Amniotic epithelial cell (primary cell): ENCODE data around the gene TSSK6.
A peak's percentile ranks its signal among the peaks of the same experiment; 100 is the strongest.

Experiments
- DNase-seq: peaks from one replicate; pipeline ENCODE4 v3.0.0-alpha.2; 2010; ENCODE audit warnings: low read depth

The TSSK6 gene

GRCh38 chr19:19544954-19545591 lies 29.7 kb upstream of the TSSK6 start:
- no peak for DNase-seq

DNA sequence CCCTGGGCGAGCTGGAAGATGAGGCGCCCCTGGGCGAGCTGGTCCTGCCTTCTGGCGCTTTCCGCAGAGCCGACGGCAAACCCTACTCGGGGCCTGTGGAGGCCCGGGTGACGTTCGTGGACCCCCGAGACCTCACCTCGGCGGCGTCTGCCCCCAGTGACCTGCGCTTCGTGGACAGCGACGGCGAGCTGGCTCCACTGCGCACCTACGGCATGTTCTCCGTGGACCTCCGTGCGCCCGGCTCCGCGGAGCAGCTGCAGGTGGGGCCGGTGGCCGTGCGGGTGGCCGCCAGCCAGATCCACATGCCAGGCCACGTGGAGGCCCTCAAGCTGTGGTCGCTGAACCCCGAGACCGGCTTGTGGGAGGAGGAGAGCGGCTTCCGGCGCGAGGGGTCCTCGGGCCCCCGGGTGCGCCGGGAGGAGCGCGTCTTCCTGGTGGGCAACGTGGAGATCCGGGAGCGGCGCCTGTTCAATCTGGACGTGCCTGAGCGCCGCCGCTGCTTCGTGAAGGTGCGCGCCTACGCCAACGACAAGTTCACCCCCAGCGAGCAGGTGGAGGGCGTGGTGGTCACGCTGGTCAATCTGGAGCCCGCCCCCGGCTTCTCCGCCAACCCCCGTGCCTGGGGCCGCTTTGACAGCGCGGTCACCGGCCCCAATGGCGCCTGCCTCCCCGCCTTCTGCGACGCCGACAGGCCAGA lies 29.1 kb upstream of the TSSK6 start:
- DNase-seq, result no peak

GRCh38 chr19:19543640-19544039 lies 28.3 kb upstream of the TSSK6 start:
- DNase-seq, result no peak

- DNase-seq, result no peak
Measured at GRCh38 chr19:19543101-19543500, 27.8 kb upstream of the TSSK6 start.

- DNase-seq, result no peak
Measured at GRCh38 chr19:19542507-19542906, 27.2 kb upstream of the TSSK6 start.

DNA sequence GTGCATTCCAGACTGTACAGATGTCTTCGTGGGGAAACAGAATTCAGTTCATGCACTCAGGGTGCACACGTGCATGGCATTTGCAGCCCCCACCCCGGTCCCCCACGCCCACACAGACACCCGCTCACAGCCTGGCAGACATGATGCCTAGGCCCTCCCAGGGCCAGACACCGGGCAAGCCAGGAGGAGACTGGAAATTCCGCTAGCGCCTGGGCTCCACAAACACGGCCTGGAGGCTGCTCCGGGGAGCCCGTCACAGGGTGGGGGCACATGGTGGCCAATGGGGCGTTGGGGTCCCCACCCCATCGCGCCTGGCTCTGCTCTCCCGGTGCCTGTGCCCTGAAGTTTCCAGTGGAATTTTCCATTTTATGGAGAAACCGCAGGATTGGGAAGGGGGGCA lies 26.3 kb upstream of the TSSK6 start:
- DNase-seq, result no peak

DNA sequence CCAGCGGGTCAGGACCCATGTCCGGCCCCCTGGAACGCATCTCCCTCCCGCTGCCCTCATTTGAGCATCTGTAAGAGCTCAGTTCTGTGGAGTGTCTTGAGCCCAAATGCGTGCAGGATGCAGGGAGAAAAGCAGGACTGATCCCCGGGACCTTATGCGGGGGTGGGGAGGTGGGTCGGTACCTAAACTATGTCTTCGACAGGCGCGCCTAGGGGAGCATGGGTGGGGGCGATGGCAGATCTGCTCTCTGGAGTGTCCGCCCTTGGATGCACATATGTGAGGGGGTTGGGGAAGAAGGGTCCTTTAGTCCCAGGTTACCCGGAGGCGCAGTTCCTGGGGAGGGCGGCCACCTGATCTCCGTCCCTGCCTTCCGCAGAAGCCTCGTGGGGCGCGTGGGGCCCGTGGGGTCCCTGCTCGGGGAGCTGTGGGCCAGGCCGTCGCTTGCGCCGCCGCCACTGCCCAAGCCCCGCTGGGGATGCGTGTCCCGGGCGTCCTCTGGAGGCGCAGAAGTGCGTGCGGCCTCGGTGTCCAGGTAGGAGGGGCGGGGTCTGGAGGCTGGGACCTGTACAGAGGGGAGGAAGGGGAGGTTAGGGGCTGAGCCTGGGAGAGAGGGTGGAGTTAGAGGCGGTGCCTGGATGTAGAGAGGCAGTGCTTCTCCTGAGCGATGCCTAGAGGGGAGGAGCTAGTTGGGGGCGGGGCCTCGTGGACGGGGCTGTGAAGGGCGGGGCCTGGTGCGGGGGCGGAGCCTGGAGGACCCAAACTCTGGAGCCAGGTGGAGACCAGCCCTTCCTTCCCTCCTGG lies 25.6 kb upstream of the TSSK6 start:
- DNase-seq, result no peak

- DNase-seq, result peak; percentile 49
Measured at GRCh38 chr19:19540064-19540714, 24.8 kb upstream of the TSSK6 start.

DNA sequence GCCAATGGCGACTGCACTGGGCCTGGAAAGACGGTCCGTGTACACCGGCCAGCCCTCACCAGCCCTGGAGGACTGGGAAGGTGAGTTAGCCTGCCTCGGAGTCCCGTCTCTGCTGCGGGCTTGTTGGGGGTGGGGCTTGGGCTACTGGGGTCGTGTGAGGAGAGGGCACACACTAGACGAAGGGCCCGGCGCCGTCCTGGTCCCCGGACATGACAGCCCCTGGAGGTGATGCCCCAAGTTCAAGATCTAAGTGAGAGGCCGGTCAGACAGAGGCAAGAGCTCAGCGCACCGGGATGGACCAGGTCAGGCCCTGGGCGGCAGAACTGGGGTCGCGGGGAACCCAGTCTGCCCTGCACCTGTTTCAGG lies 24.3 kb upstream of the TSSK6 start:
- DNase-seq, result no peak

DNA sequence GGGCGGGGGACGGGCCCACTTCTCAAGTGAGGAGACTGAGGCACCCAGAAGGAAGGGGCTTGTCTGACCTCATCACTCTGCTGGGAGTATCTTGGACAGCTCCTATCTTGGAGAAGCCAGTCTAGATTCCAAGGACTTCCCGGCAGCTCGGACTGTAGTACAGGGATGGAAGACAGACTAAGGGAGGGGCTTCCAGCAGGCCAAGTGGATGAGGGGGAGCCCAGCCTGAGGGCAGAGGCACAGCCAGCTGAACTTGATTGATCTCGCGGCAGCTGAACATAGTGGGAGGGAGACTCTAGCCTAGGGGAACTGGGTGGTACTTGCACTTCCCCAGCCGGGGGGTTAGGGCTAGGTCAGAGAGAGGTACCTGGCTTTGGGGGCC lies 23.4 kb upstream of the TSSK6 start:
- peak; percentile 27 for DNase-seq

DNA sequence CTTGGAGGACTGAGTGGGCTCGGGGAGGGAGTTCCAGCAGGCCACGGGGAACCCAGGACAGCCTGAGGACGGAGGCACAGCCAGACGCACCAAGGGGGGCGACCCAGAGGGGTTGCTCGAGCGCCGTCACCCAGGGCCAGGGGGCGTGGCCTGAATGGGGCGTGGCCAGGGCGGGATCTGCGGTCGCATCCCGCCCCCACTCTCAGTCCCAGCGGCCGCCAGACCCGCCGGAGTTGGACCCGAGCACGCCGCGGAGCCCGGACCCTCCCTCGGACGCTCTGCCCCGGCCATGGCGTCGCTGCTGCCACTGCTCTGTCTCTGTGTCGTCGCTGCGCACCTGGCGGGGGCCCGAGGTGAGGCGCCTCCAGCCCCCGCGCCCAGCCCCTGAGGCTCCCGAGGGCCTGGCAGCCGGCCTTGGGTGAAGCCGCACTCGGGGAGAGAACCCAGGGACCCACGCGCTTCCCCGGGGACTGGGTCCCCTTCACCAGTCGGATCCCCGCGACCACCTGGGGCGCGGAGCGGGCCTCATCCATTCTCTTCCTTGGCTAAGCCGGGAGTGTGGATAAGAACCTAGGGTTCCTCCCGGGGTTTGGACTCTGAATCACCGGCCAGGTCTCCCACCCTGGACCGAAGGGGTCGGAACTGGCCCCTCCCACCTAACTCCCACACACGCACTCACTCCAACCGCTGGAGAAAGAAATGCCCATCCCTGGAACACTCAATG lies 22.9 kb upstream of the TSSK6 start, which contains the start of gene CILP2:
CILP2 (plus strand) TSS at position 205 of the 724 bp plus-strand sequence; CDS start at position 290, 85 bp downstream.
- no peak for DNase-seq

DNA sequence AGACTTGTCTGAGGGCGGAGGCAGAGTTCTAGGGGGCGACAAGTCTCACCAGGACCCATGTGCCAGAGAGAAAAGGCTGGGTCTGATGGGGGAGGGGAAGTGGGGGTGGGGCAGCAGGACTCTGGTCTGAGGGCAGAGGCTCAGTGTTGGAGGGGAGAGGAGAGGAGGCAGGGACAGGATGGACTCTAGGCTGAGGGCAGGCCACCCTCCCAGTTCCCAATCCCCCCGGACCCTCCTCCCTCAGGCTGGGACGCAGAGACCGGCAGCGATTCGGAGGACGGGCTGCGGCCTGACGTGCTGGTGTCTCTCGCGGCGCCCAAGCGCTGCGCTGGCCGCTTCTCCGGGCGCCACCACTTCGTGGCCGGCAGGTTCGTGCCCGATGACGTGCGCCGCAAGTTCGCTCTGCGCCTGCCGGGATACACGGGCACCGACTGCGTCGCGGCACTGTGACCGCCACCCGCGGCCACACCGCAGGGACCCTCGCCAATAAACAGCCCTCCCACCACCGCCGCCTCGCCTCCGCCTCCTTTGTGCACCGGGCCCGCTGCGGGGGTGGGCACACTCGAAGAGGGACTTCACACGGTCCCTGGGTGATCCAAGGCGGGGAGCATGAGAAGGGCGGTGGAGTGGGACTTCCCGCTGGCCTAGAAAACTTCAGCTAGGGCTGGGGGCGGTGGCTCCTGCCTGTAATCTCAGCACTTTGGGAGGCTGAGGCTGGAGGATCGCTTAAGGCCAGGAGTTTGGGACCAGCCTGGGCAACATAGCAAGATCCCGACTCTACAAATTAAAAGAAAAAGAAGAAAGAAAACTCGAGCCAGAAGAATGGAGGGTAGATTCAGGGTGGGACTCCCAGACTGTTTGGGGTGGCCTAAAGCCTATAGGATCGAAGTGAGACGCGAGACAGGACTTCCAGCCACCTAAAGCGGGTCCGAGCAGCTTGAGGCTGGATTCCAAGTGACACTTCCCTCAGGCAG lies 22.0 kb upstream of the TSSK6 start:
- DNase-seq, result no peak

DNA sequence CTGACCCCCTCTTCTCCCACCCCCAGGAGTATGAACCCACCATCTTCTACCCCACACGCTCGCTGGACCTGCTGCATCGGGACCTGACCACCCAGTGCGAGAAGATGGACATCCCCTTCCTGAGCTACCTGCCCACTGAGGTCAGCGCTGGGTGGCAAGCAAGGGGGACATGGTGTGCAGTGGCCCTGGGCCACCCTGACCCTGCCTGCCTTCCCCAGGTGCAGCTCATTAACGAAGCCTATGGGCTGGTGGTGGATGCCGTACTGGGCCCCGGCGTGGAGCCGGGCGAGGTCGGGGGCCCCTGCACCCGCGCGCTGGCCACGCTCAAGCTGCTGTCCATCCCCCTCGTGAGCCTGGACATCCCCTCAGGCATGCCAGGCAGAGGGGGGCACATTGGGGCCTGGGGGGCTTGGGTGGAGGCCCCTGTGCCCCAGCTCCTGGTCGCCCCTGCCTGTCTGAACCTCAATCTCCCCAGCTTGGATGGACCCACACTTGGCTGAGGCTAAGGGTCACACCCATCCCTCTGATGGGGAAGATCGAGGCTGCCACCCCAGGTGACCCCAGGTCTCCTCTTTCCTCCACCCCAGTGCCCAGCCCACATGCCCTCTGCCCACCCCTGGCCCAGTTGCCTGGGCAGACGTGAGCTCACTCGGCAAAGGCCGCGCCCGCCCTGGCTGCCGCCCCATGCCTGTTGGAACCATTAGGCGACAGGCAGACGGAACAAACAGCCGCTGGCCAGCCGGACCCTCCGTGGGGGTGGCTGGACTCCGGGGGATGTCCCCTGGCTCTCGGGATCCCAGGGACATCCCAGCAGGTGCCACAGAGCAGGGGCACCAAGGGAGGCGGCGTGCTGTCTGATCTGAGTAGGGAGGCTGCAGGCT lies 20.2 kb upstream of the TSSK6 start:
- DNase-seq, result no peak

- no peak for DNase-seq
Measured at GRCh38 chr19:19534556-19535265, 19.4 kb upstream of the TSSK6 start.

DNA sequence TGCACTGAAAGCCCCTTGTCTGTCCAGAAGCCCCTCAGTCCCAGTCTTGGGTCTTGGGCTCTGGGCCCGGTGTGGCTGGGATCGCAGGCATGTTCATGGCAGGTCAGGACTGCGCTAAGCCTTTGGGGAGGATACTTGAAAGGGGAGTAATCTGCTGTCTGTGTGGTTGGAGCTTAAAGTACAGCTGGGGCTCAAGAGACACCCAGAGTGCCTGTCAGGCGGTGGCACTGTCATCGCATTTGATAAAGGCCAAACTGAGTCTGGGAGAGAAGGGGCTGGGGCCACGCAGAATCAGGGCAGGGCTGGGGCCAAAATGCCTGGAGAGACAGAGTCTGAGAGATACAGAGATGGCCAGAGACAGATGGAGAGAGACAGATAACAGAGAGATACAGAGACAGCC lies 18.5 kb upstream of the TSSK6 start:
- DNase-seq, result no peak

DNA sequence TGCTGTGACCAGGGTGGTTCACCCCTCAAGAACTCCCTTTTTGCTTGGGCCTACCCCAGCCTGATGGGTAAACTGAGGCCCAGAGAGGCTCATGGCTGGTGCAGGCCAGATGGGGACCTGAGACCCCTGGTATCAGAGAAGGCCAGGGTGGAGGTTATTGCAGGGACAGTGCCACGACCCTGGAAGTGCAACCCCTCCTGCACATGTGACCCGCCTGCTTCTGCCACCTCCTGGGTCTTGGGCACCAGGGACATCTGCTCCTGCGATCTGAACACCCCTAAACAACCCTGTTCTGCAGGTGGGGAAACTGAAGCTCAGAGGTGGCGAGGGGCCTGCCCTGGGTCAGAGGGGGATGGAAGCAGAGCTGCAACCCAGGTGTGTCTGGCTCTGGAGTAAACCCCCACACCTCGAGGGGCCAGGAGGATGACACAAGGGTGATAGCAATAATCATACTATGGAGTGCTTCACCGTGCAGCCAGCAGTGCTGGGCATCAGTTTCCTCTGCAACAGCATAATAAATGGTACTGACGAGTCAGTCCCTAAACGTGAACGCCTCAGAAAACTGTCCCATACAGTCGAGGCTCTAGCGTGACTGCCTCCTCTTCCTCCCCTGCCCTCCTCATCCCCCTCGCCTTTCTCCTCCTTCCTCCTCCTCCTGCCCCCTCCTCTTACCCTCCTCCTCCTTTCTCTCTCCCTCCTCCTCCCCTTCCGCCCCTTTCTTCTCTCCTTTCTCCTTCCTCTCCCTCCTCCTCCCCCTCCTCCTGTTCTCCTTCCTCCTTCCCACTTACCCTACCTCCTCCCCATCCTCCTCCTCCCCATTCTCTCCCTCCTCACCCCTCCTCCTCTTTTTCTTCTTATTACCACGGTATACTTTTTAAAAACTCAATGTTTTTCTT lies 17.7 kb upstream of the TSSK6 start:
- no peak for DNase-seq

- no peak for DNase-seq
Measured at GRCh38 chr19:19531951-19532805, 16.8 kb upstream of the TSSK6 start.
